Activated effector memory CD4-positive, alpha-beta T cell treated with anti-CD3 and anti-CD28 coated beads, Interleukin-2, amount 50 U/mL, for 16 hours (primary cell): Measurements from ENCODE around the gene PERCC1.
"Not testable (repeated sequence)": the region's sequence is repeated elsewhere in the genome, so short reads cannot be mapped to it uniquely, and the experiment has no call there.

ENCODE experiments used
- DNase-seq: peaks from one replicate; pipeline ENCODE4 v3.0.0-alpha.2; 2020

The PERCC1 gene

DNA sequence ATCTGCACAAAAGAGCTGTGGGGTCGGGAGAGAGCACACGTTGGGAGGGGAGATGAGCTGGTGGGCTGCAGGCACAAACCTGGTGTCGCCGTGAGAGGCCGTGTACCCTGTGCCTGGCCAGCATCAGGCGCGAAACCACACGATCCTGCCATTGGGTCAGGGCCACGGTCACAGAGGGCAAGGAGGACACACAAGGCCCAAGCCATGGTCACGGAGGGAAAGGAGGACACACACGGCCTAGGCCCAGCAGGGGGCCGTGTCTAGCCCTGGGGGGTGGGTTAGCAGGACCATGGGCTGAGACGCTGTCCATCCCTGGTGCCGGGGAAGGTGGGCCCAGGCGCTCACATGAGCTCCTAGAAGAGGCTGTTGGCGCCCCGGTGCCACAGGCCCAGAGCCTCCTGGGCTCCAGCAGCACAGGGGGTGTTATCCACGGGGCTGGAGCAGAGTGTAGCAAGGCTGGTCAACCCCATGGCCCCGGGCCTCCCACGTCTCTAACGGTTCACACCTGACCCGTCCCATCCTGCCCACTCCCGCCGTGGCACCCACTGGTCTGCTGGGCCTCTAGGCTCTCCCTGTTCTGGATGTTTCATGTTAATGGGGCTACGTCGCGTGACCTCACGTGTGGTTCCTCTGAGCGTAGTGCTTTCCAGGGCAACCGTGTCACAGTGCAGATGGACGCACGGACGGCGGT lies 21.0 kb downstream of the PERCC1 start:
- DNase-seq: no peak

DNA sequence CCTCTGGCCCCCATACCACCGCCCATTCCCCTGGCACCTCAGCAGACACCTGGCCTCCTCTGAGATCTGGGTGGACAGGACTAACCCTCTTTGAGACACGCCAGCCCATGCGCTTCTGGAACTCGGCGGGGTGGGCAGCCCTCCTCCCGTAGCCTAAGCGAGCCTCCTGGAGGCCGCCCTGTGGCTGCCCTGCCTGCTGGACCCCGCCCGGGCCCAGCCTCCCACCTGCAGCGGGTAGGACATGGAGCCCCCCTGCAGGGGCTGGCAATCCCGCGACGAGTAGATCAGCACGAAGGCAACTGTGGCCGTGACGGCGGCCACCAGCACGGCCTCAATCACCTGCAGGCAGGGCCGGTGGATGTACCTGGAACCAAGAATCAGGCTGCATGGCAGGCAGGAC lies 21.7 kb downstream of the PERCC1 start:
- DNase-seq: no peak

DNA sequence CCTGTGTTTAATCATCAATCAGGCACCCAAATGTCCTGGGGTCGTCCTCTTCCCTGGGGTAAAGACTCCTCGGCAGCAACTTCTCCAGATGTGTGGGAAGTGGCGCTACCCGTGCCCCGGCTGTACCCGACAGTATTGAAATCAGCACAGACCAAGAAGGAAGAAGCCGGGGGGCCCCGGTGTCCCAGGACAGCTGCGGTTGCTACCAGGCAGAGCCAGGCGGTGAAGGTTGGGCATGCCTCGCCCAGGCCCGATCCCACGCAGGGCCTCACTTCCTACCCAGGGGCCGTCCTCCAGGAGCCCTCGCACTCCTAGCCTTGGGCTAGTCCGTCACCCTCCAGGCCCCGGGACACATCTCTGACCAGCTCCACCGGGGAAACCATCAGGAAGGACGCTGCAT lies 22.4 kb downstream of the PERCC1 start:
- no peak for DNase-seq

DNA sequence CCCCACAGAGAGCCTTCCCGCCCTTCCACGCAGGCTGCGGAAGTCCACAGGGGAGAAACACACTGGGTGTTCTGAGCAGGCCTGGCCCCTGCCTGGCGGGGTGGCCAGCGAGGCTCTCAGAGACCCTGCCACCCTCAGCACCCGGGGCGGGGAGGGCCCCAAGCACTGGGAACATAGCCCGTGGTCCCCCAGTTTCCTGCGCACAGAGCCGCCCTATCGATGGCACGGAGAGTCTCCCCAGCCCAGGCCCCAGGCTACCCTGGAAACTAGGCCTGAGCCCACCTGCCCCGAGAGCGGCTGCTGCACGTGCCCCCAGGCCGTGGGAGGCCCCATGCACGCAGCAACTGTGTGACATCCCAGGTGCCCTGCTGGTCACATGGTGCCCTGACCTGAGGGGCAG lies 23.7 kb downstream of the PERCC1 start:
- no peak for DNase-seq

DNA sequence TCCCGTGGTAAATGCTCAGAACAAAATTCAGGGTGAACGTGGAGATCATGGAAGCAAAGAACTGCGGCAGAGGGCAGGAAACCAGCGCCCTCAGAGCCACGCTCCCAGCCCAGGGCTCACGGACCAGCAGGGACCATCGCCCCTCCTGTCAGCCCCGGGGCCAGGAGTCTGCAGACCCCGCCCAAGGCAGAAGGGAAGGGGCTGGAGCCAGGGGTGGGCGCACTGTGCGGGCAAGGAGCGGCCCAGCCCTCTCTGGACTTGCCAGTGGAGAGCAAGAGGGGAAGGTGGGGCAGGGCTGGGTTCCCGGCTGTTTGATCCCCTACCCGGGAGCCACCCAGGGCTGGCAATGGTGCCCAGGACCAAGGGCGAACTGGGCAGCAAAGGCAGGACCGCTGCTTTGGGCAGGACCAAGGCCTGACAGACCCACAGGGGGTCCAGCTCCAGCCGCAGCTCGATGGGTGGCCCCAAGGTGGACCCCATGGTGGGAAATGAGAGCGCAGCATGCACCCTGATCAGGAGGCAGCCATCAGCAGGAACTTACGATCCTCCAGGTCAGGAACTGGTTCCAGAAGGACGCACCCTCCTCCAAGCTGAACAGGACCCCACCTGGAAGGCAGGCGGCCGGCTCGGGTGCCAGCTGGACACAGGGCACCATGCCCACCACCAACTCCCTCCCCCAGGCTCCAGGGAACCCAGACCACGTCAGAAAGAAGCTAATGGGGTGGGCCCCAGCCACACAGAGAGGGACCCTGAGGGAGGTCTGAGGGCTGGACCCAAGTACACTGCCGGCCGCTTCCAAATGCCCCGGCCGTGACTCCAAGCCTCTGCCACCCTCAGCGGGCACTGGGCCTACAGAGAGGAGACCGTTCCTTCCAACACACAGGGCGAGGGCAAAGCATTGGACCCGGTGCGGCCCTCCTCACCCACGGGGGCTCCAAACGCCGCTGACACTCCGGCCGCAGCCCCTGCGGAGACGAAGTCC lies 24.6 kb downstream of the PERCC1 start:
- DNase-seq: no peak

DNA sequence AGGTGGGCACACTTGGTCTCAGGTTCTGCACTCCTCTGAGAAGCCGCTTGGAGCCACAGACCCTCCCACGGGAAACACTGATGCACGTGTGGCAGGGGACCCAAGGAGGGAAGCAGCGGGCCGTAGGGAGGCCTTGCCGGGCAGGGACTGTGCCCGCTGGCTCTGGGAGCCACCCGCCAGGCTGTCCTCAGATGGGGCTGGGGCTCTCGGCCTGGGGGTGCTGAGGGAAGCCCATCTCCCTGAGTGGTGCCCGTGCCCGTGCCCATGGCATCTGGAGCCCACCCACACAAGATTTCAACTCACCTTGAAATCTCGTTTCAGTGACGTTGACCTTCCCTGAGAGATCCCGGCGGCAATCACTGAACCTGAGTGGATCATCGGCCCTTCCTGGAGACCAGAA lies 26.1 kb downstream of the PERCC1 start:
- DNase-seq: no peak

DNA sequence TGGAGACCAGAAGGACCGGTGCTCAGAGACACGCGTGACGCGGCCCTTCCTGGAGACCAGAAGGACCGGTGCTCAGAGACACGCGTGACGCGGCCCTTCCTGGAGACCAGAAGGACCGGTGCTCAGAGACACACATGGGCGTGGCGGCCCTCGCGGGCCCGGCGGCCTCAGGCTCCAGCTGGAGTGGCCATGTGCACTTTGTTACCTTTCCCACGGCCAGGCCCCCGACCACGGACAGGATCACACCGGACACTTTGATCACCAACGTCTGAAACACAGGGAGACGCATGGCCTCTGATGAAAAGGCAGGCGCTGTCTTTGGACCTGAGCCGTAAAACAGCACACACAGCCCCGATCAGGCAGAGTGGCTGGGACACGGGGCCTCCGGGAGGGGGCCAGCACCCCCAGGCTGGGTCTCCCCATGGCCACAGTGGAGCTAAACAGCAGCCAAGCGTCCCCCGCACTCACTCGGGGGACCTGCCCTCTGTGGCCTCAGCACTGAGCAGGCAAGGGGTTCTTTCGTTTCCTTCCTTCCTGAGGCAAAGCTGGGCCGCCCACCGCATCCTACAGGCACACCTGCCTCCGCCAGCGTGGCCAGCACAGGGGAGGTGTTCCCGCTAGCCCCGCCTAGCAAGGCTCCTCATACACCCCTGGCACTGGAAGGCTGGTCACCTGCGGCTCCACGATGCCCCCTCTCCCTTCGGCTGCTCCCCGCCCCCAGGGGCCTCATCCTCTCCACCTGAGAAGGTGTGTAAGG lies 26.8 kb downstream of the PERCC1 start:
- no peak for DNase-seq

DNA sequence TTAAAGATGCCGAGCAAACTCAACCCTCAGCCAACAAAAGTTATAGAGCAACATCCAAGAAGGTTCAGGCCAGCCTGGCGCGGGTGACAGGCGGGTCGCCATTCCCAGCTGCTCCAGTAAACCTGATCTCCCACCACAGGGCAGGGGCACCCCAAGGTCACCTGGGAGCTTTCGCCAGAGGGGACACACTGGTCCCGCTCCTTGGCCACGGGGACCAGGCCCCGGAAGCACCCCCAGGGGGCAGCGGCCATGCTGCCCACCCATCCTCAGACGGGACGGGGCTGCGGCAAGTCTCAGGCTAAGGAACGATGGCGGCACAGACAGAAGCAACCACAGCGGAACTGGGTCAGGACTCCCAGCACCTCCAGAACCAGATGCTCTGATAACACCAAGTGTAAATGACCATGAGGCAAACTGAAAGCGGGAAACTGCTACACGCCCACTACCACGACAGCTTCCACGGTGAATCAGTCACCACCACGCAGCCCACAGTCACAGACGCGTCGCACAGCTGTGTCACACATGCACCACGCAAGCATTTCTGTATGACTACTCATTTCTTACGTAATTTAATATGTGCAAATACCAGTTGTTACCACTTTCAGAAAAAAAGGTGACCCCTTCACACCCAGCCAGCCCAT lies 27.6 kb downstream of the PERCC1 start:
- no peak for DNase-seq

DNA sequence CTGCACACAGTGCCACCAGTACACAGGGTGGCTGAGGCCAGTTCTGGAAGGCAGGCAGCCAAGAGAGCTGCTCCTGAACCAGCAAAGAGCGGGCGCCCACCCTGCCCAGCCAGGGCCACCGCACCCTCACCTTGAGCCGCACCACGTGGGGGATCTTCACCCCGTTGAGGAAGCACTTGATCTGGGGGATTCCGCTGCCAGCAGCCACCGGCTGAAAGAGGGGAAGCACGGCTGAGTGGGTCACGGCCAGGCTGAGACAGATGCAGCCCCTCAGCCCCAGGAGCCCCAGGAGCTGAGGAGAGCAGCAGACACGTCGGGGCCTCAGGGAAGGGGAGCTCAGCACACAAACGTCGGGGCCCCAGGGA lies 28.1 kb downstream of the PERCC1 start:
- DNase-seq: no peak

DNA sequence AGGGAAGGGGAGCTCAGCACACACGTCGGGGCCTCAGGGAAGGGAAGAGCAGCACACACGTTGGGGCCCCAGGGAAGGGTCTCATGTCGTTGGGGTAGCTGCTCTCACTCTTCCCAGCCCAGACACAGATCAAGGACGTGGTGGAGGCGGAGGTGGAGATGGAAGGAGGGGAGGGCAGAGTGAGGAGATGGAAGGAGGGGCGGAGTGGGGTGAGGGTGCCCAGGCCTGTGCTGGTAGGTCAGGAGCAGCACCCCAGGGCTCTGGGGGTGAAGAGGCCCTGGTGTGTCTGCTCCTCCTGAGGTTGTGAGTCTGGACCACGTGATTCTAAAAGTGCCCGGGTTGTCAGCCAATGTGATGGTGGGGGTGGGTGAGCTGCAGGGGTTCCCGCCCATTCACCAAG lies 29.1 kb downstream of the PERCC1 start:
- no peak for DNase-seq

DNA sequence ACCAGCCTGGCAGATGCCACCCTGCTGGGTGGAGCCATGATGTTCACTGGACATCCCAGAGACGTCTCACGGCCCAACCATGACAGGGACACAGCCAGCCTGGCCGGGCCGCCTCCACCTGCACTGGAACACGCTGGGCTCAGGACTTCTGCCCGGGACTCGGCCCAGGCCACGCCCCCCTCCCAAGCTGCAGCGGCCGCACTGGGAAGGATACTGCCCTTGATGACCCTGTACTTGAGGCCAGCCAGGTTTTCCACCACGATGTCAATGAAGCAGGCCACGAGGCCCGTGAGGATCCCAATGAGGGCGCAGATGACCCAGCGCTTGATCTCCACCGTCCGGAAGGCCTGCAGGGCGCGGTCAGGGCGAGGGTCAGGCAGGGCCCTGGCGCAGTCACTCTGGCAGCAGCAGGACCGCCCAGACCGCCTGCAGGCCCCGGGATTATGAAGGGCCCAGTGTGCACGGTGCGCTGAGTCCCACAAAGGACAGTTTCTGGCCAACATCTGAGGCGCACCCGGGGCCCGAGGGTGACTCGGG lies 29.8 kb downstream of the PERCC1 start:
- DNase-seq: no peak

DNA sequence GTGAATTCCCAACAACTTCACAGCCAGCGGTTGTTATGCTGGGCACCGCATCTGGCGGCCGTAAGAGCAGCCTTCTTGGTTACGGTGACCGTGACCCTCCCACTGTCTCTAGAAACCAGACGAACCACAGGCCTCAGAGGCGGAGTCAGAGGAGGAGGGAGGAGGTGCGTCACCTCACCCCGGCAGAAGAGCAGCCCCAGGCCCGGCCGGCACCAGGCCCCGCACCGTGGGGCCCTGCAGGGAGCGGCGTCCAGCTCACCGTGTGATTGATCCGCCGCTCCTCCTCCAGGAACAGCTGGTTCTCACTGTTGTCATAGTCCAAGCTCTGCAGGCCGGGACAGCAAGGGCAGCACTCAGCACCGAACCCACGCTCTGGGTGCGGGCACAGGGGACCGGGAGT lies 30.3 kb downstream of the PERCC1 start:
- no peak for DNase-seq

DNA sequence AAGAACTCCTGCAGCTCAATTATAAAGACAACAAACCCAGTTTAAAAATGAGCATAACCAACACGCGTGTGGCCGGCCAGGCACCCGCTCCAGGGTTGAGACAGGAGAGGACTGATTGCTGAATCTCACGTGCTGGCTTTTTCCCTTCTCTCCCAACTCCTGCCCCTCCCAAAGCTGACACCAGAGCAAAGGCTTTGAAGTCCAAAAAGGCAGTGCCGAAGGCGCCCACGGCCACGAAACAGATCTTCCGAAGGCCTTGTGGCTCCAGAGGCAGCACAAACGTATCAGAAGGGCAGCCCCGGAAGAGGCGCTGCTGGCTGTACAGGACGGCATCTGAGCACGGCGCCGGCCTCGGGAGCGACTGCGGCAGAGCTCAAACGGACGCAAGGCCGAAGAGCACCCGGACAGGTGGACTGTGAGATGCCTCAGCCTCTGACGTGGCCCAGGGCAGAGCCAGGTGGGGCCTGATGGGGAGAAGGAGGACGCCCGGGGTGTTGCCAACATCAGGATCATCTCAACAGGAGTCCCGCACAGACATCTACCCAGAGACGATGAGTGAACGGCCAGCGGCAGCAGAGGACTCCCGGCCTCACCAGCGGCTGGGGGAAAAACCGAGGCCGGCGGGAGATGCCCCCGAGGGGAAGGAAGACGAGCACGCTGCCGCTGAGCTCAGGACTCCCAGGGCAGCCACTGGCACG lies 33.5 kb downstream of the PERCC1 start:
- no peak for DNase-seq

DNA sequence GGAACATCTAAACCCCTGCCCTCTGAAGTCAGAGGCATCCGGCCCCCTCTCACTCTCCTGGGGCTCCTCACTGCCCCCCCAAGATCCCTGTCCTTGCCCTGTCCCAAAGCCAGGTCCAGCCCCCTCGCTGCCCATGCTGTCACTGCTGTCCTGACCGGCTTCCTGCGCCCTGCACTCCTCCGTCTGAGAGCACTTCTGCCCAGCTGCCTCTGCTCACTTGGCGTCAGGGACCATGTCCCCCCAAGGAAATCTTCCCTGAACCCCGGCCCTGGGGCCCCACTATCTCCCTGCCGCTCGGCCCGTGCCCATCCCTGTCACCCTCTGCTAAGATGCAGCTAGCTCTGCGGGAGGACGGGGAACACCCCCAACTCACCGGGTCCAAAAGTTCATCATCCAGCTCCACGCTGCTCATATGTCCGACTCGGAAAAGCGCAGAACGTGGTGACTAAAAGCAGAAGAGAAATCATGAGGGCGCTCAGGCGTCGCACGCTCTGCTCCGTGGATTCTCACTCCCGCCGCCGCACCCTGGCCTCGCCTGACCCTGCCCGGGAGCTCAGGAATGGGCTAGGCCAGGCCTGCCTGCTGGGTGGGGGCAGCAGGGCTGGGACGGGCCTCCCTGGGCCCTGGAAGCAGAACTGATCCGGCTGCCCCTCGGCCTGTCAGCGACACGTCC lies 34.2 kb downstream of the PERCC1 start:
- DNase-seq: no peak

DNA sequence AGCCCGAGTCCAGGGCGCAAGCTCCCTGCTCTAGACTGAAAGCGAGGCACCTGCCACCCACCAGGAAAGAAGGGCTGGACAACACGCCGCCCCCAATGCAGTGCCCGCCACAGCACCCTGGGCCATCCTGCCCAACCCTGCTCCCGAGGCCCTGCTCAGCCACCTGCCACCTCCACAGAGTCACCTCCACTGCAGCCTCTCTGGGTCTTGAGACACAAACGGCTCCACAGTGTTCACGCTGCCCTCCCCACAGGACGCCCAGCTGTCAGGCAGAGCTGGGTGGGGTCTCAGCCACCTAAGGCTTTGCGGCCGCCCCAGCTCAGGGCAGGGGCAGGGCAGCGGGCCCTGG lies 34.7 kb downstream of the PERCC1 start:
- no peak for DNase-seq

DNA sequence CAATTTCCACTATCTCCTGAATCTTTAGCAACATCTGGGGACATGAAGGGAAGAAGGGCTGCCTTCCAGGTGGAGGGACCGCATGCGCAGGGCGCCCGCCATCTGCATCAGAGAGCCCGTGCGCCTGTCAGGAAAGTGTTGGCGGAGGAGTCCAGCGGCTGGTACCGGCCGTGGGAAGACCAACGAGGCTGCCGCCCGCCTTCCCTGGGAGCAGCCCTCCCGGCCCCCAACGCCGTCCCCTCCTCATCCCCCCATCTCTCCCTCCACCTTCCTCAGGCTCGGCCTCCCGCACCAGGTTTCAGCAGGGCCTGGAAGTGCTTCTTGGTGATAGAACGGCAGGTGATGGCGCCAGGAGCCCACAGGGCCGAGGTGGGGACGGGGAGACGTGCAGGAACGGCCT lies 35.2 kb downstream of the PERCC1 start:
- DNase-seq: no peak

DNA sequence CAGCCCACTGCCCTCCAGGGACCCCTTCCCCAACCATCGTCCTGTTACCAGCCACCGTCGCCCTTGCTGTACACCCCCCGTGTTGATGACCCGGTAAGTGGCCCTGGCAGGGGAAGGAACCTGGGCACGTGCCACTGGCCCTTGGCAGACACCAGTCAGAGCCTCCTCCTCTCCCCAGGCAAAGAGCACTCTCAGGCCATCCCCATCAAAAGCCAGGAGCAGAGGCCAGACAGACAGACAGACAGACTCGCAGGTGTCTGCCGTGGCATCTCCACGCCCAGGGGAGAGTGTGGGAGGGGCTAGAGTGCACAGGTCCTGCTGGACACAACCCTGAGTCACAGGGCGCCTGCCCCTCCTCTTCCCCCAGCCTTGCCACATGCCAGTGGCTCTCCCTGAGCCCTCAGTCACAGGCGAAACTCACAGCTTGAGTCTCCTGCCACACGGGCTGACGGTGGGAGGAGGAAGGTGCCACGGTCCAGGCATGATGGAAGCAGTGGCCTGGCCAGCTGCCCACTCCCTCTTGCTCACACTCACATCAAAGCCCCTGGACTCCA lies 36.2 kb downstream of the PERCC1 start:
- DNase-seq: no peak

DNA sequence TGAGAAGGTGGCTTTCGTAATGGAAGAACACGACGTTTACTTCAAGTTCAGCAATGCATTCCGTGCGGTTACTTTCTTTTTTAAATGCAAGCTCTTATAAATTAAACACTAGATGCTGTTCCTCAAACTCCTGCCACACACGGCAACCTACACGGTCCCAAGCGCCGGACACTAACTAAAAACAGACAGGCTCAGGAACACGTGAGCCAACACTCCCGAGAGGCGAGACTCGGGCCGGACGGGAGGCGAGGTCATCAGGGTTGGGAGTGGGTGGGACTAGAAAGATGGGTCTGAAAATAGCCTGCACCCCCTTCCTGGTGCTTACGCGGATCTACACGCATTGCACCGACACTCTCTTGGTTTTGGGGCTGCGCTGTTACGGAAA lies 37.5 kb downstream of the PERCC1 start:
- DNase-seq: no peak

DNA sequence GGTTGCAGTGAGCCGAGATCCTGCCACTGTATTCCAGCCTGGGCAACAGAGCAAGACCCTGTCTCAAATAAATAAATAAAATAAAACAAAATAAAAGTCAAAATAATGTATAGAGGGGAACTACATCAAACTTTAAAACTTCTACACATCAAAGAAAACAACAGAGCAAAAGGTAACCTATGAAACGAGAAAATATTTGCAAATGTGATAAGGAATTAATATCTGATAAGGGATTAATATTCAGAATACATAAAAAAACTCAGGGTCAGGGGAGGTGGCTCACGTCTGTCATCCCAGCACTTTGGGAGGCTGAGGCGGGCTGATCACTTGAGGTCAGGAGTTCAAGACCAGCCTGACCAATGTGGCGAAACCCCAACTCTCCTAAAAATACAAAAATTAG lies 38.3 kb downstream of the PERCC1 start:
- DNase-seq: not testable (repeated sequence)

DNA sequence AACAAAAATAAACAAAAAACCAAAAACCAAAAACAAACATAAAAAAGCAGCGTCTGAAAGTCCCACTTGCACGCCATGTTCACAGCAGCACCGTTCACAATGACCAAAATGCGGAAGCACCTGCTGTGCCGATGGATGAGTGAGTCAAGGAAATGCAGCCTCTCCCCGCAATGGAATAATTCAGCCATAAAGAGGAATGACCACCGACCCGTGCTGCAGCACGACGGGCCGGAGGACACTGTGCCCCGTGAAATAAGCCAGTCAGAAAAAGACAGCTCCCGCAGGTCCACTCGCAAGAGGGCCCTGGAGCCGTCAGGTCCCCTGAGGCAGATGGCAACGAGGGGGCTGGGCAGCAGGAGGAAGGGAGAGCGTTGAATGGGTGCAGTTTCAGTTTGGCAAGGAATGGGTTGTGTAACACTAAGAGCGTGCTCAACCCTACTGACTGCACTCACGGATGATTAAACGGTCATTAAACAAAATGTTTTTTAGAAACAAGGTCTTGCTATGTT lies 38.9 kb downstream of the PERCC1 start:
- DNase-seq: no peak
